Skin of body (tissue), 2 donors: Measurements from ENCODE around the gene TMEM217. TPM values are rescaled to one million over a fixed set of nuclear protein-coding genes. Genes with fewer than 3 reads are reported as not detected.

Source experiments
- DNase-seq: peaks from one replicate; lab custom pipeline; 2025; lab: John Stamatoyannopoulos, UW
- total RNA-seq: library from RNA; depleted of rRNA; stranded (reverse); fragments of >200 nt; gene quantifications from one replicate; pipeline ENCODE4 v1.2.3, GENCODE V29; 2014

The TMEM217 gene
- total RNA-seq, 1 donor from 2014 or later: 1.3 TPM

DNA sequence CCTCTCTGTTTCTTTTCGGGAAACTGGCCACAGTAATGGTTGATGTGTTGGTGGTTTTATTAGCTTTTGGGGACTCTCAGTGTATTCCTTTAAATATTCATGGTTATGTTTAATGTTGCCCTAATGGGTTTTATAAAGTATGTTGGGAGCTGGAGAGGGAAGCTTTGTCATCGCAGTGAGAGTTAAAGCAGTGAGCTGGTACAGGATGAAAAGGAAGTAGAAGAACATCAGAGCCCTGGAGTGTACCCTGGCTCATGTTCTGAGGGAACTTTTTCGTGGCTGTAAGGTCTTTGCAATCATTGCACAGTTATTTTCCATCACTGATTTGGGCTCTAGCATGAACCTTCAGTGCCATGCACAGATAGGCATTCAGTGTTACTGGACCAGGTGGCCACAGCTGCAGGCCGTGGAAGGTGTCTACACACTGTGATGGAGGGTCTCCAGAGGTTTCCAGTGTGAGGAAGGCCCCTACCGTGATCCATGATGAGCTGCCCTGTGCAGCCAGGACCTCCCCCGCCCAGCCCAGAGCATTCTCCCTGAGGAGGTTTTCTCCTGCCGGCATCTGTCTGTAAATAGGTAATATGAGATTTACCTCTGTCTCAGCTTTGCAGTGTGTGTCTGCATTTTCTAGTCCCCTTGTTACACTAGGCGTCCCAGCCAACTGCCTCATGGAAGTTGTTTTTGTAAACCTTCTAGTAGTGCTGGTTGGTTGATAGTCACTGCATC is 22.4 kb upstream of the TMEM217 start:
- DNase-seq: no peak

DNA sequence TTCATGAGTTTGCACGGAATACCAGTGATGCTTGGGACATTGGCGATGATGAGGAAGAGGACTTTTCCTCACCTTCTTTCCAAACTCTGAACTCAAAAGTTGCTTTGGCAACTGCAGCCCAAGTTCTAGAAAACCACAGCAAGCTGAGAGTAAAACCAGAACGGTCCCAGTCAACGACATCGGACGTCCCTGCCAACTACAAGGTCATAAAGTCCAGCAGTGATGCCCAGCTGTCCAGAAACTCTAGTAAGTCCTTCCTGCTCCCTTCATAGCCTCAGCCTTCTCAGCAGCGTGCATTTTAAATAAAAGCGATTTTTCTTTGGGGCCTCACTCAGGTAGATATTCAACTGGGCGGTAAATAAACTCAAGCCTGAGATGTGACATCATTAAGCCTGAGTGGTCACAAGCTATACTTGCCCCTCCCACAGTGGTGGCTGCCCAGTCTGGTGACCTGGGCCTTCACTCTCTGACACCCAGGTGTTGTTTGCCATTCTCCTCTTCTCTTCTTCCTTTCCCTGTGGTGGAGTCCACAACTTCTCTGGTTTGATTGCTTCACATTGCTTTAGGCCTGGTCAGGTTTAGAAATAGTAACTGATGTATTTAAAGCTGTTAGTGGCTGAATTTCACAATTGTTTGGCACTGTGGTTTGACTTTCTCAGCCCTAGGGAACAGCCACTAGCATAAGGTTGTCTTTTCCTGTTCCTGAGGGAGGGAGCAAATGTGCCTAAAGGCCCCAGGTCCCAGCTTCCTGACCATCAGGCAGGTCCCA is 21.6 kb upstream of the TMEM217 start:
- DNase-seq: no peak

DNA sequence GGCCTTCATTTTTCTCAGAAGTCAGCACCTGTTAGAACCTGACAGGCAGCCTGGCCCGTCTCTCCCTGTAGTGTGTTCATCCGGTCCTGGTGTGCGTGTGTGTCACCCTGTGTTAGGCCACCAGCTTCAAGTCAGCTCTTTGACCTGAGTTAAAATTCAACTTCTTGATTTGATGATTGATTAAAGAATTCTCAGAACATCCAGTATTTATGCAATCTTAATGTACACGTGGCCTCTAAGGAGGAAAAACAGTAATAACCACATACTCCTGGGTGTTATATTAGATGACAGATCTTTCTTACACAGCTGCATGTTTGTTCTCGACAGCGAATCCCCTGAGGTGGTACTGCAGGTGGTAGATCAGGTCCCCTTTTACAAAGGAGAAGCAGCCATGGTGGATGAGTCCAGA is 19.1 kb upstream of the TMEM217 start:
- DNase-seq: no peak

DNA sequence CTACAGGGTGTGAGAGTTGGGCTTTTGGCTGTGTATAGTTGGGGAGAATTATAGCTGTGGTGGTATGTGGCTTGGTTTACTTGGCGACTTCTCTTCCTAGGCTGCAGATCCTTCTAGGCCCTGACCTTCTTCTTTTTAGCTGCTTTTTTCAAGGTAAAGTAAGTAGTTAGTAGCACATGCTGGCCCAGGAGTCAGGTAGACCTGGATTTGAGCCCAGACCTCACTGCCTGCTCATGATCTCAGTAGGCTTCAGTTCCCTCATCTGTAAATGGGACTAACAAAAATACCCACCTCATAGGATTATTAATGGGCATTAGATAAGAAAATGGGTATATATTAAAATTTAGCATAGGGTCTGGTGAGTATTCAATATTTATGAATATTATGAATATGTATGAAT is 17.4 kb upstream of the TMEM217 start:
- DNase-seq: no peak

DNA sequence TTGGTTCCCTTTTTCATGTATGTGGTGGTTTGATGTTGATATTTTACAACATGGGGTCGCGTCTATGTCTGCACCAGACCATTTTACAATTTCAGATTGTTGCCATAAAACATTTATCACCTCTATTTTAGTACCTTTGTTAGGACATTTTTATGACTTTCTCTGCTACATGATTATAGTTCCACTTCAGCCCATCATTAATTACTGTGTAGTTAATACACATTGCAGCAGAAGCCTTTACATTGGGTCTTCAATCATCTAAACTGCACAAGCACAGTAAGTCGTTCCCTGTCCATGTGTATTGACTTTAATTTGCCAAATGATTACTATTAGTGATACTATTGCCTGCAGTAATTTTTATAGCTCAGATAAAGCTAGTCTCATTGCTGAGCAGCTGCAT is 15.7 kb upstream of the TMEM217 start:
- DNase-seq: no peak

DNA sequence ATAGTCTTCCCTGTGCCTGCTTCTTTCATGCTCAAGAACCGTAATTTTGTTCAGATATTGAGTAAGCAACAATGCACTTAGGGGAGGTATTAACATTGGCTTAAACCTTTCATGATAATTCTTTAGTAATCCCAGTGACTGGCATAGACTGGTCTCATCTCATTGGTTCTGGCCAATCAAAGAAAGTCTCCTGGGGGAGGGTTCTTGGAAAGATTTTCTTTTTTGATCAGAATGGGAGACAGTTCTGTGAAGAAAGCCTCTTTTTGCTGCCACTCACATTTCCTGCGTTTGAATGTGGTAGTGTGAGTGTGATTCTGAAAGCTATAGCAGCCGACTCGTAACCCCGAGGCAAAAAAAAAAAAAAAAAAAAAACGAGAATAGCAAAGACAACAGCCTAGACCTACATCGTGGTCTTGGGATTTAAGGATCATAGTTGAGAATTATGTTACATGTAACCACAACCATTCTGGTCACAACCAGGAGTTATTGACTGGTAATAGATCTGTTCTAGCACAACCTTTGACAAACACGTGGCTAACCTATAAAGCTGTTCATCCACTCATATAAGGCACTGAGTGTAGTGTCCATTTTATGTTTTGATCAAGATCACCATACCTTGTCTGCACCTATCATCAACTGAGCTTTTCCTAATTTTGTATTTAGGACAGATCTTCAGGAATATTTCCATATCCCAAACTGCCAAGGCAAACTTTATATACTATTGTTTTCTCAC is 15.1 kb upstream of the TMEM217 start:
- no peak for DNase-seq

DNA sequence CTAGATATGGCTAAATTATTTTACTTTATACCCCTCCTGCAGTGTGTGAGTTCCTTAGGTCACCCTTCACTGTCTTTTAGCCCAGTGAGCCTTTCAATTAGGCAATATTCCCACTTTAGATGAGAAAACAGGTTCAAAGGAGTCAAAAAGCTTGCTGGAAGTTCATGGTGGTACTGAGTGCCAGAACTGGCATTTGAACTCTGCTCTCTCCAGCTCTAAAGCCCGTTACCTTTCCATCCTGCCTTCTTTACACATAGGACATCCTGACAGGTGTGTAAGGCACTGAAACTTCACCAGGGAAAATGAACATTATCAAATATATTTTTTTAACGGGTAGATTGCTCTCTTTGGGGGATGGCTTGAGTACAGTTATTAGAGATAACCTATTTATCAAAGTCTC is 11.2 kb upstream of the TMEM217 start:
- DNase-seq: no peak

DNA sequence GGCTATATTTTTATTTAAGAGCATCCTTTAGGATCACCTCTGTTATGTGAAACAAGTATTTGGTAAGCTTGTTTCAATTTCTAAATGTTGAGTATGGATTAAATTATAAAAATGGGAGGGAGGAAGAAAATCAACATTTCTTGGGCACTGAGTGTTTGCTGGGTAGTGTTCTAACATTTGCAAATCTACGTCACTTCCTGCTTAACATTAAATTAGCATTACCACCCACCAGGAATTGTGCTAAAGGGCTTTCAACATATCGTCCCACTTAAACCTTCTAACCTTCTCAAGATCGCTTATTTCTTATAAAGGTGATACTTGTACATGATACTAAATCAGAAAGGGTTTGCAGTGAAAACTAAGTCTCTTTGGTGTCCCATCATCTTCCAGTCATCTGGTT is 7.9 kb upstream of the TMEM217 start:
- DNase-seq: no peak

DNA sequence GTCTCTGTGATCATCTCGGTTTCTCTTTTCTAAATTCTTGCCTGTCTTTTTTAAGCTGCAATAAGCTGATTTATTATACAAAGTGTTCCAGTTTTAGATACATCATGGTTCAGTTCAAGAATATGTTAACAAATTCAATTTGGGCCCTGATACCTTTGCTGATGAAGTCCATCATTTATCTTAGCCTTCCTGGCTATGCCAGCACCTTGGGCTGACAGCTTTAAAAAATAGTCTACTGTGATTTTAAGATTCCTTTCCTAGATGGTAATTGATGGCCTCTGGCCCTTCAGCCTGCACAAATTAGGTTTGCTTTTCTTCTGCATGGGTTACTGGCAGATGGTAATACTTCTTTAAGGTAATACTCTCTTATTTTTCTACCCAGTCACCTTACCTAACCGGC is 7.1 kb upstream of the TMEM217 start:
- no peak for DNase-seq

DNA sequence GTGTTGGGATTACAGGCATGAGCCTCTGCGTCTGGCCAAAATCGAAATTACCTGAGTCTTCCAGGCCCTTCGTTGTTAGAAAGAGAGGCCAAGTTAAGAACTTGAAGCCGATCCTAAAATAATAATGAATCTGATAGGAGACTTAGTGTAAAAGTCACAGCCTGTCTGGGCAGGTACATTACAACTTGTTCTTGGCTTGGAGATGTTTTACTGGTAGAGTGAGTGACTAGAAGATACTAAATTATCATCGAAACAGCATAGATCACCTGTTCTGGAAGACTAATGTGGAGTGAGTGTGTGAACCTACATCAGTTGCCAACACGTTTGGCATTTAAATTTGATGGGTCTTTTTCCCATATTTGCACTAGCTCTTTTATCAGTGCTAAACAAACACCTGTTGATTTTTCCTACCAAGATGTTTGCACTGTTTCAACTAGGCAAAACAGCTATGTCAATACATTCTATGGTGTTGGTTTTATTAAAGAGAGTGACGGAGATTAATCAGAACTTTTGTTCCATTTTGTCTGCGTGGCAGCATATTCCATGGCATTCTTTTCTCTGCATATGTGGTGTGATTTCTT is 4.6 kb upstream of the TMEM217 start:
- no peak for DNase-seq

DNA sequence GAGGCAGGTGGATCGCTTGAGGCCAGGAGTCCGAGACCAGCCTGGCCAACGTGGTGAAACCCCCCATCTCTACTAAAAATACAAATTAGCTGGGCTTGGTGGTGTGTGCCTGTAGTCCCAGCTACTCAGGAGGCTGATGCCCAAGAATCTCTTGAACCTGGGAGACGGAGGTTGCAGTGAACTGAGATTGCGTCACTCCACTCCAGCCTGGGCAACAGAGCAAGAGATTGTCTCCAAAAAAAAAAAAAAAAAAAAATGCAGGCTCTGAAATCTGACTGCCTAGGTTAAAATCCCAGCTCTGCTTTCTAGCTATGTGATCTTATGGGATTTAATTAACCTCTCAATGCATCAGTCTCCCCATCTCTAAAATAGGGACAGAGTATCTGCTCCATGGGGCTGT is 3.3 kb upstream of the TMEM217 start:
- no peak for DNase-seq

DNA sequence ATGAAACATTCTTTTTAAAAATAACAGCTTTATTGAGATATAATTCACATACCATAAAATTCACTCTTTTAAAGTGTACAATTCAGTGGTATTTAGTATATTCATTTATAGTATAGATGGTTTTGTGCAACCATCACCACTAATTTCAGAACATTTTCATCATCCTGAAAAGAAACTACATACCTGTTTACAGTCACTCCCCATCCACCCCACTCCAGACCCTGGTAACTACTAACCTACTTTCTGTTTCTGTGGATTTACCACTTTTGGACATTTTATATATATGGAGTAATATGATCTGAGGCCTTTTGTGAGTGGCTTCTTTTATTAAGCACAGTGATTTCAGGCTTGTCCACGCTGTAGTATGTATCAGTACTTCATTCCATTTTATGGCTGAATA is 2.5 kb upstream of the TMEM217 start:
- DNase-seq: no peak

DNA sequence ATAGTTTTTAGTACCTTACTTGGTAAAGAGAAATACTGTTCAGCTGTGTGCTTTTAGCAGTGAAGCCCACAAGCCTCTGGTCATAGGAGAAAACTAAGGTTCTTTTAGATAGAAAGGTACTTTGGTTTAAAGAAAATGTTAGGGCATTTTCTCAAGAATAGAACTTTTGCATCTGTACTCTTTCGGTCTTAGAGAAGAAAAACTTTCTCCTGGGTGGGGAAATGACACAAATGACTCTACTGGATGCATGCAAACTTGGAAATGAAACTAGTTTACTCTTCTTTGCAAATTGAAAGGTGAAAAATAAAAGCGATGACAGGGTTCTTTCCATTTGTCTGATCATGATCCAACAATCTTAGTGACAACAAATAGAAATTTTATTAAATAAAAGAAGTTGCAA is 2.1 kb upstream of the TMEM217 start:
- DNase-seq: no peak

DNA sequence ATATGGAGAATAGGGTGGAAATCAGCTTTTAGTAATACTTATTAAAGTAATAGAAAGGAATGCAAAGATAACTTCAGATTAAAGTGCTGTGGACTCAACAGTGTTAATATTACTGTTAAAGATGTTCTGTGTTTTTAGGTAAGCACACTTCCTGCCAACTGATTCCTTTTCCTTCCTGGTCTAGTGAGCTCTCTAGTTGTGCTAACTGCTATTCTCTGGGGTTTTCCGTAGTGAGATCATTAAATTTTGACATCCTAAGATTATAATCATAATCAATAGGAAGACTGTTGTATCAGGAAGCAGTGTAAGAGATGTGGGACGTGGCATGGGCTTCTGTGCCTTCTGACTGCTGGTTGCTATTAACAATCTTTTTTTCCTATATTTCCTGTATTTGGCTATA is 1.2 kb upstream of the TMEM217 start:
- no peak for DNase-seq

DNA sequence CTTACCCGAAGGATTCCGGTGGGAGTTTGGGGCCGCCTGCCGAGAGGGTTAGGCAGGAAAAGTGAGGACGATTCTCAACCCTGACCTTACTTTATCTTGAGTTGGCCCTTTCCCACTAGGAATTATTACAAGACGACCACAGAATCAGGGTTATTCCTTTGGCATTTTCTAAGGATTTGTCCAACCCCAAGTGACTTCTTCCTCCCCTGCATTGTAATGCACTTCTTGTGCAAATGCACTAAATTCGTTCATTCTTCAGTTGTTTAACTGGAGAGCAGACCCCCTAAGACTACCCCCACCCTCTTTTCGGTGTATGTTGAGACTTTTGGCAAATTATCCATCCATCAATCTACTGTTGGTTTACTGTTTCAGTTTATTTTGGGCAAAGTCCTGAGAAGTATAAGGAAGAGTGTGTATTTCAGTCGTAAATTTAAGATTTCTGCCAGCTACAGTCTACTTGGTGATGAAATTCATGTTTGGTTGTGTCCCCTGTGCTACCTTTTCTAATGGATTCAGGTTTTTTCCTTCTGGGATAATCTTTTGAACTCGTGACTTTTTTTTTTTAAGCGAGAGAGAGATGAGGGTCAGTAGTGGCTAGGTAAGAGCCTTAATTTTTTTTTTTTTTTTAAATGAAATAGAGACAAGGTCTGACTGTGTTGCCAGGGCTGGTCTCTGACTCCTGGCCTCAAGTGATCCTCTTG is 611 bp upstream of the TMEM217 start:
- DNase-seq: no peak

DNA sequence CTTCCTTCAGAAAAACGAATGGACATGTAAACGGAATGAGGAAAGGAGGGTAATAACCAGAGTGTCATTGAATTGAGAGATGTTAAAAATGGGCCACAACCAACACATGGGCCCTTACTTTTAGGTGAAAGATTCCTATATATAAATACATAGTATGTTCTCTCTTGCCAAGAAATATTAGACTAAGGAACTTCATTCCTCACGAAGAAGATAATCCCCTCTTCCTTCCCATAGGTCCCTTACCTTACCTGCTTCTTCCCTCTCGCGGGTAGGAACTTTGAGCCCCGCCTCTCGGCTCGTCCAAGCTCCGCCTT is 667 bp downstream of the TMEM217 start:
- DNase-seq: no peak

DNA sequence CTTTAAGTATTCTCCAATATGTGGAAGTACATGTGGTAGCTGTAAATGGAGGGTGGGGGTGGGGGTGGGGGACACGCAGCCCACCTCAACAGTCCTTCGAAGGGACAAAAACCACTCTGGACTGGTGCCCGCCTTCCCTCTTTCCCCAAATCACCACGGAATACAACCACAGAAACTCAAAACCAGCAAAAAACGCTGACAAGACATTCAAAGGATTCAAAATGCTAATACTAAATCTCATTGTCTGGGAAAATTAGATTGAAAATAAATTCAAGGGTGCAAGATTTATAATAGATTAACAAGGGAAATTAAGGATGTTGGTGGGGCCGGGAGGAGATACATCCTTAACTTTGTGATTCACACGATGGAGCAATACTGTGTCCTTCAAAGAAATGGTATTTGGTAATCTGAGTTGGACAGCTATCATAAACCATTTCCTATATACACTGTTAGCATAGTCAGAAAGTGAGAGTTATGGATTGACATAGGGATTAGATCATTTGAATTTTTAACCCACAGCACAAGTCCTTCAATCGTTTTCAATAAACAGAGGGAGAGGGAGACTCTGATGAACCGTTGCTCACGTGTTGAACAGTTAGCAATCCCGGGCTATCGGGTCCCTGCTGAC is 1.1 kb downstream of the TMEM217 start:
- no peak for DNase-seq

DNA sequence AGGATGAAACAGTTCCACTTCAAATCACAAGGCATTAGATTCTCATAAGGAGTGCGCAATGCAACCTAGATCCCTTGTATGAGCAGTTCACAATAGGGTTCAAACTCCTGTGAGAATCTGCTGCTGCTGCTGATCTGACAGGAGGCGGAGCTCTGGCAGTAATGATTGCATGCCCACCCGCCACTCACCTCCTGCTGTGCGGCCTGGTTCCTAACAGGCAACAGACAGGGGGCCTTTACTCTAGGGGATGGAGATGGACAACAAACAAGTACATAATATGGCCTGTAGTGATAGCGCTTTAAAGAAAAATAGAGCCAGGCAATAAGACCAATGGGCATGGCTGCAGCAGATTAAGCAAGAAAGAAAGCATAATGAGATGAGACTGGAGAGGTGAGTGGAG is 3.1 kb downstream of the TMEM217 start:
- DNase-seq: no peak

DNA sequence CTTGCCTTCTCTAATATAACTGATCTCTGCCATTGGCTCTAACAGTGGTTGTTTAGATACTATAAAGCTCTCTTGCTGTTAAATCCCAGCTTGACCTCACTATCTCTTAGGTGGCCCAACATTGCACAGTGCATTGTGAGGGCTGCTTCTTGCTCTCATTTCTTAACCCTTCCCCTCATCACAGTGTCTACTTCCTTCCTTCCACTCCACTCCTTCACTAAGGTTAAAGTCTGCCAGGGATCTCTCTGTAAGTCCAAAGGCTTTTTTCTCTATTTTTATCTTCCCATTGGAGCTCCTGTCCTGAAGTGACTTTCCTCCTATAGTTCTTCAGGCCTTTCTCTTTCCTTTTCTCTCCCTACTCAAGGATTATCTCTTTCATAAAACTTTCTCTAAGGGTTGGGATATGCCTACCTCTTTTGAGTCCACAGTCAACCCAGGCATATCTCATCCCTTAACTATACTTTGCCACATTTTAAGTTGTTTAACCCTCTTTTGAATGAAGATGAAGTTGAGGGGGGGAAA is 4.4 kb downstream of the TMEM217 start:
- no peak for DNase-seq

DNA sequence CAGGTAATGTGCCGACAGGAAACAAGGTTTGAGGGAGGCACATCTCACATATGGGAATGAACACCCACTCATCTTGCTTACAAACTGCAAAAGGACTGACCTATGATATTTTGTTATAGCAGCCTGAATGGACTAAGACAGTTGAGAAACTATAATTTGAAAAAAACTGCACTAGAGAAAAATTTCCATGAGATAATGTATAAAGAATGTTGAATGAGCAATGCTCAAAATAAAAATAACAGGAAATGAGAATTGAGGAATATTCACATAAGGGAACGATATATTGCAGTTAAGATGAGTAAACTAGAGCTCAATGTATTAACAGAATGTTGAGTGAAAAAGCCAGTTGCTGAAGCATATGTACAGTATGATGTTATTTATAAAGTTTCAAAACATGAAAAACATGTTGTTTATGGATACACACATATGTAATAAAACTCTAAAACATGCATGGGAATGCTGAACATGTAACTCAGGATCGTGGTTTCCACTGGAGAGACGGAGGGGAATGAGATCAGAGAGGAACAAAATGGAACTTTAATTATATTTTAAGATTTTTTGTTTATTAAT is 6.6 kb downstream of the TMEM217 start:
- DNase-seq: no peak
